ENCODE results near the gene ARL6IP5. TPM values are rescaled to one million over a fixed set of nuclear protein-coding genes. Genes with fewer than 3 reads are reported as not detected.

ARL6IP5 gene, protein sequence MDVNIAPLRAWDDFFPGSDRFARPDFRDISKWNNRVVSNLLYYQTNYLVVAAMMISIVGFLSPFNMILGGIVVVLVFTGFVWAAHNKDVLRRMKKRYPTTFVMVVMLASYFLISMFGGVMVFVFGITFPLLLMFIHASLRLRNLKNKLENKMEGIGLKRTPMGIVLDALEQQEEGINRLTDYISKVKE
- 55.7 and 61.3 TPM in 2 replicates for total RNA-seq (2014; rRNA removed; shearing (Covaris generic))
- 74.7 and 82.8 TPM in 2 replicates for polyA plus RNA-seq (2015; cell fraction: cytosol; rRNA removed)
- 16.7 and 18.0 TPM in 2 replicates for polyA plus RNA-seq (2015; cell fraction: nucleus; rRNA removed)

DNA sequence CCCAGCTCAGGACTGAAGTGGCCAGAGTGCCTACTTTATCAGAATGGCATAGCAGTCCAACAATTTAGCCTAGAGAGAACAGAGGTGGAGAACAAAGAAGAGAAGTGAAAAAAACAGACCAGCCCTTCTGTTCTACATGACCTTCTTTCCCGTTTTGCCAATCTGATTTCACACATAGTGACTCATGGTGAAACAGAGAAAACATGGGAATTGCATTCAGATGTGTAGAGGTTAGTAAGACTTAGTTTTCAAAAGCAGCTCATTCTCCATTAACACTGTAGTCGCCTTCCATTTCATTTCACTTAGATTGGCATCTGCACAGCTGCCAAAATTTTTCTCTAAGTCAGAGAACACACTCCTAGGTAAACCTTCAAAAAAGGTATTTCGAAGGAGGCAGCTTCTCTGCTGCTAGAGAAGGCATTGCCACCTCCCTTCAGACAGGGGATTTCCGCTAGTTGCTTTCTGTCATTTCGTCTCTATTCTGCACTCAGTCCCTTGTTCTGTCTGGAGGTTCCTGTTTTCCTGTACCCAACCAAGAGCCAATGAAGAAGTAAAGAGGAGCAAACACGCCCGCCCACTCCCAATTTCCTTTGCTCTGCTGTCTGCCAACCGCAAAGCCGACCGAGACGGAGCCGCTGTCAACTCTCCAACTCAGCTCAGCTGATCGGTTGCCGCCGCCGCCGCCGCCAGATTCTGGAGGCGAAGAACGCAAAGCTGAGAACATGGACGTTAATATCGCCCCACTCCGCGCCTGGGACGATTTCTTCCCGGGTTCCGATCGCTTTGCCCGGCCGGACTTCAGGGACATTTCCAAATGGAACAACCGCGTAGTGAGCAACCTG, at the start of gene ARL6IP5:
Gene ARL6IP5, plus strand, starts transcription at position 612 of the 842 bp plus-strand sequence. Its CDS starts 111 bp downstream, at position 723.
- in situ Hi-C loops (cut with HindIII; ENCODE audit: low pct_unique_long_range_greater_than_20kb, low sequenced_read_pairs), result no loop called here

DNA sequence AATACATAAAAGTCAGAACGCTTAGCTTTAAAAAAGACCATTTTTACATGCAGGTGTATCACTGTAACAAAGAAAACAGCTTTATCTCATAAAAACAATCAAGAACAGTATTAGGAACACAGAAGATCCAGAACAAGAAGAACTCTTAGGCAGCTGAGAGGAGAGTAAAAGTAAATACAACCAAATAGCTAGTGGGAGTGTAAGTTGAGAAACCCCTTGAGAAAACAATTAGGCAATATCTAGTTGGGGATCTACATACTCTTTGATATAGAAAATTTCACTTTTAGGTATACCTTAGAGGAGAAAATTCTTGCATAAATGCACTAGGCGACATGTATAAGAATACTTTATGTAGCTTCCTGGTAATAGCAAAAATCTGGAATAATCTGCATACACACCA, 40.1 kb upstream of the ARL6IP5 start:
- no peak for DNase-seq (ENCODE audit: low read depth, low spot score)
- in situ Hi-C loops (cut with HindIII; ENCODE audit: low pct_unique_long_range_greater_than_20kb, low sequenced_read_pairs), result no loop called here

More for the DNA sequence above, at the start of gene ARL6IP5:
- peak; percentile 93 for DNase-seq (ENCODE audit: low read depth, low spot score)

- in situ Hi-C loops (cut with HindIII; ENCODE audit: low pct_unique_long_range_greater_than_20kb, low sequenced_read_pairs), result no loop called here
- DNase-seq (ENCODE audit: low read depth, low spot score), result no peak
These were observed 35.7 kb upstream of the ARL6IP5 start for GRCh38 chr3:69048990-69049389.

DNA sequence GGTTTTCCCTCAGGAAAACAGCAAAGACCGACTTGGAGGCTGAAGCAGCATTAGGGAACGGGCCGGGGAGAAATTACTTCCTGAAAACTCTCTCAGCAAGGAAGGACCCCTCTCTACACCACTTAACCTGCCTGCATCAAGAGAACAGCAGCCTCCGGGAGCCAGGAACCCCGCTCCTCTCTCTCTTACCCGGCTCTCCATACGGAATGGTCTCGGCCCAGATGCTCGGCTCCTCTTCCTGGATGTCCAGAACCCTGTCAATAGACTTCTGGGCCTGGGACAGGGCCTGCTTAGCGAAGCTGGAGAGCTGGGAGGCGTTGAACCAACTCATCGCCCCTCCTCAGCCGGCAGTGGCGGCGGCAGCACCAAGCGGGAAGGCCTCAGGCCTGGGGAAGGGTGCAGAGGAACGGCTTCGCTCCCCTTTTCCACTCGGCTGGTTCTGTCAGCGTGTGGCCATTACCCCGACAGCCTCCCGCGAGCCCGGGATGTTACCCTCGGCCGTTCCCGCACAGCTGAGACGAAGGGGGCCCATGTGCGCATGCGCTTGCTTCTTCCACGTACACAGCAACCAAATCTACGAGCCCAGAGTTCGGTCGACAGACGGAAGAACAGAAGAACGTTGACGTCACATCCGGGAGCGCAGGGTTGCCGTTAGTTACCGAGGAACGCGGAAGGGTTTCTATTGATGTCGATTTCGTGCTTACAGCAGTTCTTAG, 32.8 kb upstream of the ARL6IP5 start, which contains the start of gene TMF1:
Gene TMF1, minus strand, starts transcription at position 578 of the 716 bp plus-strand sequence. Its CDS starts 247 bp downstream, at position 331.
- in situ Hi-C loops (cut with HindIII; ENCODE audit: low pct_unique_long_range_greater_than_20kb, low sequenced_read_pairs), result no loop called here
- peak; percentile 99 for DNase-seq (ENCODE audit: low read depth, low spot score)

- in situ Hi-C loops (cut with HindIII; ENCODE audit: low pct_unique_long_range_greater_than_20kb, low sequenced_read_pairs), result no loop called here
- DNase-seq (ENCODE audit: low read depth, low spot score), result no peak
These were observed 32.3 kb upstream of the ARL6IP5 start for GRCh38 chr3:69052472-69052898.

DNA sequence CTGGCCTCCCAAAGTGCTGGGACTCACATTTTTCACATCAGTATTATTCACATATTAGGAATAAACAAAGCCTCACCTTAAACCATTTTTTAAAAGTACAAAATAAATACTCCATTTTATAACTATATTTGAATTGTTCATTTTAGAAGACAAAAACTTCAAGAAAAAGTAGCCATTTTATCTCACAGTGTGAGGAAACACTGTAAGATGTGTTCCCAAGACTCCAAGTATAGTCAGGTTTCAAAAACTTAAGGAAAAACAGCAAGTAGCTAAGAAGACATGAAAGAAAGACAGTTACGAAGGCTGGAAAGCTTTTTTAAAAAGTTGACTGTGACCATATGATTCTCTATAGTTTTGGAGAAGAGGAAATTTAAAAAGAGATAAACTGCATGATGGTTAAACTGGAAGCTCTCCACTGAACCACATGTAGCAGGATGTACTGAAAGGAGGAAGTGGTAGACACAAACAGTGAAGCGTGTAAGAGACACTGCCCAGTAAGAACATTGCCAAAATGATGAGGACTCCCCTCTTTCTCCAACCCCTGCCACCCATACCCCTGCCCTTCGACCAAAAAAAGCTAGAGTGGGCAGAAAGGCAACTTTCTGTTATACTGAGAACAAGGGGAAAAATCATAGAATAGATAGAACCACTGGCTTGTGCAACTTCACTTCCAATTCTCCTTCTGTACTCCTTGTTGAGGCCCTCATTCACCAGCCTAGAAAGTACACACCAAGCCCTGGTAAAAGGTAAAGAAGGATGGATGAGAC, 26.4 kb upstream of the ARL6IP5 start:
- no peak for DNase-seq (ENCODE audit: low read depth, low spot score)
- in situ Hi-C loops (cut with HindIII; ENCODE audit: low pct_unique_long_range_greater_than_20kb, low sequenced_read_pairs), result no loop called here

DNA sequence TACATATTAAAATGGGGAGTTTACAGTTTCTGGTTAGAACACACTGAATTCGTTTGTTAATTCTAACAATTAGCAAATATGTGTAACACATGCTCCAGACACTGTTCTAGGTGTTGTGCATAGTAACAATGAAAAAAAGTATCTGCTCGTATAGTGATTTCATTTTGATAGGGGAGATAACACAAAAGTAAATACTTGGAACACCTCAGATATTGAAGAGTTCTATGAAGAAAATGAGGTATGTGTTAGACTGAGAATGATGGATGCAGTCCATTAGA, 25.9 kb upstream of the ARL6IP5 start:
- in situ Hi-C loops (cut with HindIII; ENCODE audit: low pct_unique_long_range_greater_than_20kb, low sequenced_read_pairs), result no loop called here
- no peak for DNase-seq (ENCODE audit: low read depth, low spot score)

DNA sequence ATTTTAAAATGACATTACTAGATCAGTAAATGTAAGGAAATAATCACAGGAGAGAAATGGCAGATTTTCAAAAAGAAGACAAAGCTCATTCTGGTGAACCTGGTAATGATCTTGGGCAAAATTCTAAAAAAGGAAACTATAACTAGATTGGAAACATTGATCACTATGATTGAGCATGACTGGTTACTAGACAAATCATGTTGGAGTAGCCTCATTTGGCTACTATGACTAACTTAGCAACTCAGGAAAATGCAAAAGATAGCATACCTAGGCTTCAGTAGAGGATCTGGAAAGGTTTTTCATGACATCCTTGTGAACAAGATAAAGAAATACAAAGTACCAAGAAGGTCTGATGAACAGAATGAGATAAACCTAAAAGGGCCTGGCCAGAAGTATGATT, 25.0 kb upstream of the ARL6IP5 start:
- DNase-seq (ENCODE audit: low read depth, low spot score), result no peak
- in situ Hi-C loops (cut with HindIII; ENCODE audit: low pct_unique_long_range_greater_than_20kb, low sequenced_read_pairs), result no loop called here

DNA sequence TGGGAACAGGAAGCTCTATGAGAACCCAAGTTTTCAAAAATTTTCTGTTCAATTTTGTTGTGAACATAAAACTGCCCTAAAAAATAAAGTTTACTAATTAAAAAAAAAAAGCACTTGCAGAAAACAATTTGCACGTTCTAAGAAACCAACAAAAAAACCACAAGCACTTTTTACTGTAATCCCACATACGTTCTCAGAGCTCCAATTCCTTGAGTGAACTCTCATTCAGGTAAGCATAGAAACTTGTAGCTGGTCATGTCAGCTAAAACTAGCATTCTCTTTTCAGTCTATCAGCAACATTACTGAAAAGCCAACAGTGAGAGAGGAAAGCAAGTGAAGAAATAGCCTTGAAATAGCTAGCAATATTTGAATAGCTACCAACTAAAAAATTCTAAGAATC, 21.1 kb upstream of the ARL6IP5 start:
- no peak for DNase-seq (ENCODE audit: low read depth, low spot score)
- in situ Hi-C loops (cut with HindIII; ENCODE audit: low pct_unique_long_range_greater_than_20kb, low sequenced_read_pairs), result no loop called here

GRCh38 chr3:69065318-69065964, 19.3 kb upstream of the ARL6IP5 start:
- in situ Hi-C loops (cut with HindIII; ENCODE audit: low pct_unique_long_range_greater_than_20kb, low sequenced_read_pairs), result no loop called here
- DNase-seq (ENCODE audit: low read depth, low spot score), result no peak

- in situ Hi-C loops (cut with HindIII; ENCODE audit: low pct_unique_long_range_greater_than_20kb, low sequenced_read_pairs), result no loop called here
These were observed 18.6 kb upstream of the ARL6IP5 start for GRCh38 chr3:69066121-69066520.

DNA sequence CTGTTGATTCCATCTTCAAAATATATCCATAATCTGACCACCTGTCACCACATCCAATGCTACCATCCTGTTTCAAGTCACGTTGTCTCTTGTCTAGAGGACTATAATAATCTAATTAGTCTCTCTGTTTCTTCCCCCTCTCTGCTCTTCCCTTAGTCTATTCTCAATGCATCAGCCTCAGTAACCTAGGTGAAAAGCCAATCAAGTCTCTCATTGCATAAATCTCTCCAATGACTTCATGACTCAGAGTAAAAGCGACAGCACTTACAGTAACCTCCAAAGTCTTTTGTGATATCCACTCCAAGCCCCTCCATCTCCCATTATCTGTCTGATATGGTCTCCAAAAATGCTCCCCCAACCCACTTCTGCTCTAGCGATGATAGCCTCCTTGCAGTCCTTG, 11.8 kb upstream of the ARL6IP5 start:
- DNase-seq (ENCODE audit: low read depth, low spot score), result no peak
- in situ Hi-C loops (cut with HindIII; ENCODE audit: low pct_unique_long_range_greater_than_20kb, low sequenced_read_pairs), result no loop called here

More at GRCh38 chr3:69066121-69066520, 18.6 kb upstream of the ARL6IP5 start:
- DNase-seq (ENCODE audit: low read depth, low spot score), result no peak

DNA sequence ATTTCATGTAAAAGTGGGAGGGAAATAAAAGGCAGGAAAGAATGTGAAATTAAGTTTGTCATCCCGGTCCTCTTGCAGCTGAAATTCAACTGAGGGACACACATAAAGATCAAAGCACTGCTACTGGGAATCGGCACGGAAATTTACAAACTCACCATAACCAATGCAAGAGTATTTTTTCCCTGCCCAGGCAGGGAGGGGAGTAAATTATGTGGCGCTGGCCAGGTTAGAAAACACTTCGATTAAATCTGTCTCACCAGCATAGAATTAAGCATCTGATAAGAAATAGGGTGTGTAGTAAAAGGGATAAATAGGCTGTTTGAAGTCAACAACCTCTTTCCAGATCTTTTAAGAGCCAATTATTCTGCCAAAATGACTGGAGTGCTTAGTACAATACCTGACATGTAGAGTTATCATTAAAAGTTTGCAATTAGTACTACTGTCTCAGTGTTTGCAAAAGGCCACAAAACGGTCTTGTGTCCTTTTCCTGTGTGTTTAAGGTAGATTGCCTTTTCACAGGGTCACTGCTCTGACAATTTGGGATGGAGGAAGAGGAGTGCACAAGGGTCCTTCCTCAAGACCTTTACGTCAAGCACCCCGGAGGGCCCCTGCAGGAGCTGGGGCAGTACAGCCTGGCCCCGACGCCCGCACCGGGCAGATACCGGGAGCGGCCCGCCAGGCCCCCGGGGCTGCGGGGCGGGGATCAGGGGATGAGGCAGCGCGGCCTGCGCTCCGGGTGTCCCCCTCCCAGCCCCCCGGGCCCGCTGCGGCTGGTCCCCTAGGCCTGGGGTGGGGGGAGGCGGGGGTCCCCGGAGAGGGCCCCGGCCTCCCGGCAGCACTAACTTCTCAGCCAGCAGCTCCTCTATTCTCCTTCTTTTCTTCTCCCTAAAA, 5.2 kb upstream of the ARL6IP5 start:
- no peak for DNase-seq (ENCODE audit: low read depth, low spot score)
- in situ Hi-C loops (cut with HindIII; ENCODE audit: low pct_unique_long_range_greater_than_20kb, low sequenced_read_pairs), result no loop called here

DNA sequence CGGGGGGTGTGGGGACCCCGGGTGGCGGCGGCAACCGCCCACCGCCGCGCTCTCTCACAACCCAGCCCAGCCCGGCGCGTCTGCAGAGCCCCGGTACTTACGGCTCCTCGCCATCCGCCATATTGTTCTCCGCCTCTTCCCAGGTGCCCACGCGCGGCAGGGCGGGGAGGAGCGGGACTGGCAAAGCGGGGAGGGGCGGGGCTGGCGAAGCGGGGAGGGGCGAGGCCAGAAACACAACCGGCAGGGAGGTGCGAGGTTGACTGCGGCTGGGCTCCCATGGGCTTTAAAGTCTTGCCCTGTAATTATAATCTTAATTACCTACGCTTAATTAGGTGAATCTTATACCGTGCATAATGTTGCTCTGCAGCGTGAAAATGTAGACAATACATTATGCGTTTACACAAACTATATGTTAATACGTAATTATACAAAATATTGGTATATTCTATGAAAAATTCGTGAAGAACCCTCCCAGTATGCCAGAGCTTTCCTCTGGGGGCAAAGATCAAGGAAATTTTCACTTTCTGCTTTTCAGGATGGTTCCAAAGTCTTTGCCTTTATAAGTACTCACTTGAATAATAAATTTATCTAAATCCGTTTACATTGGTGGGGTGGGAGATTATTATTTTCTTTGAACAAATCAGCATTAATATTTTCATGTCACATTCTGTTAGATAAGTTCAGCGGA, 4.4 kb upstream of the ARL6IP5 start, which contains the start of gene UBA3:
Gene UBA3, minus strand, starts transcription at position 133 of the 688 bp plus-strand sequence. Its CDS starts 12 bp downstream, at position 121.
- in situ Hi-C loops (cut with HindIII; ENCODE audit: low pct_unique_long_range_greater_than_20kb, low sequenced_read_pairs), result no loop called here
- DNase-seq (ENCODE audit: low read depth, low spot score), result peak; percentile 86

DNA sequence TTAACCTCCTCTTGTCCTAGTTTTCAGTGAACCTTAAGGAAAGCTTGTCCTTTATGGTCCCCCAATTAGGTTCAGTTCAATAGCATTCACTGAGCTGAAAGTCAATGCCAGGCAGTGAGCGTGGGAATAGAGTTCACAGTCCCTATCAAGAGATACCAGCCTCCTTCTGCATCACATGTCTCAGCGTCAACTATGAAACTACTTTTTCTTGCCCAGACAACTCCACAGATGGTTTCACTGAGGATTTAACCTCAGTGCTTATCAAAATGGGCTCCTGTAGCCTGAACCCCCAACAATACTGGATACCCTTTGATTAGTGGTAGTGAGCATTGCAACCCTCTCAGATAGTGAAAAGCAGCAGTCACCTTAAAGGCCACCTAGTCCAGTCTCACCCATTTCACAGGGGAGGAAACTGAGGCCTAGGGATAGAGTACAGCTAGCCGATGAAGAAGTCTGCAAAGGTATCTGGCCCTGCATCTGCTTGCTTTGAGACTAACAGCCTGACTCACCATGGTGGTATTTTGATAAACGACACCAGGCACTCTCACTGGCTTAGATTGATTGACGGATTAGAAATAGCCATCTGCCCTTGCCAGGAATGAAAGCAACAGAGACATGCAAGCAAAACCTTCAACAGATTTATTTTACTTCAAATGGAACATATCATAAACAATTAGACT, 3.0 kb upstream of the ARL6IP5 start:
- in situ Hi-C loops (cut with HindIII; ENCODE audit: low pct_unique_long_range_greater_than_20kb, low sequenced_read_pairs), result no loop called here
- no peak for DNase-seq (ENCODE audit: low read depth, low spot score)
